Caco-2 (cell line): Measurements from ENCODE around the gene TLE3. TPM values are rescaled to one million over a fixed set of nuclear protein-coding genes. Genes with fewer than 3 reads are reported as not detected.
"Not testable (repeated sequence)": the region's sequence is repeated elsewhere in the genome, so short reads cannot be mapped to it uniquely, and the experiment has no call there.

Experiments used
- BruUV-seq: library from RNA; stranded (reverse); fragments of 400-500 nt; replicated peaks from 2 replicates; lab custom pipeline; 2021; lab: Mats Ljungman, UMichigan
- CTCF ChIA-PET: fragments of 300-600 bp; sonication (Branson Sonifier 250); formaldehyde crosslinking; loops from one replicate; lab custom pipeline; 2022; ENCODE audit warnings: antibody characterized with exemption; lab: Charles Lee
- POLR2A ChIA-PET: fragments of 300-600 bp; sonication (Branson Sonifier 250); formaldehyde crosslinking; loops from one replicate; lab custom pipeline; 2022; ENCODE audit warnings: antibody characterized with exemption; lab: Charles Lee
- DNase-seq, 2 experiments: peaks; one replicate each; pipeline versions ENCODE4 v3.0.0 to v3.0.0-alpha.2; 2020 to 2022
- H3K27me3 ChIP-seq: replicated peaks from 2 replicates; pipeline ENCODE4 v1.6.0; 2011; ENCODE audit warnings: low read length; ENCODE audit not compliant: control insufficient read depth, insufficient read depth
- H3K36me3 ChIP-seq: 2 replicates; pipeline ENCODE4 v1.5.1; 2011; ENCODE audit warnings: low read length; ENCODE audit not compliant: control insufficient read depth, insufficient read depth
- H3K4me1 ChIP-seq: fragments of 250-450 bp; sonication (Bioruptor Pico); 2 replicates; pipeline ENCODE4 v1.5.1; 2020; ENCODE audit warnings: mild to moderate bottlenecking
- H3K4me3 ChIP-seq: 2 replicates; pipeline ENCODE4 v1.5.1; 2011; ENCODE audit warnings: low read depth, mild to moderate bottlenecking, control low read depth, low read length
- H3K9me3 ChIP-seq: fragments of 250-450 bp; sonication (Bioruptor Pico); 2 replicates; pipeline ENCODE4 v1.5.1; 2020; ENCODE audit warnings: mild to moderate bottlenecking, moderate library complexity
- H3K27ac Mint-ChIP-seq: one replicate; pipeline ENCODE4 v1.8.0; 2022; ENCODE audit warnings: mixed read lengths; ENCODE audit not compliant: unreplicated experiment
- H3K27me3 Mint-ChIP-seq: one replicate; pipeline ENCODE4 v1.8.0; 2022; ENCODE audit warnings: mixed read lengths; ENCODE audit not compliant: insufficient read depth, unreplicated experiment
- H3K36me3 Mint-ChIP-seq: one replicate; pipeline ENCODE4 v1.8.0; 2022; ENCODE audit warnings: mild to moderate bottlenecking, mixed read lengths; ENCODE audit not compliant: insufficient read depth, unreplicated experiment
- H3K4me1 Mint-ChIP-seq: one replicate; pipeline ENCODE4 v1.8.0; 2022; ENCODE audit warnings: low read depth, mixed read lengths; ENCODE audit not compliant: unreplicated experiment
- H3K4me3 Mint-ChIP-seq: one replicate; pipeline ENCODE4 v1.8.0; 2022; ENCODE audit warnings: mild to moderate bottlenecking, moderate library complexity, mixed read lengths; ENCODE audit not compliant: unreplicated experiment
- H3K9me3 Mint-ChIP-seq: one replicate; pipeline ENCODE4 v1.8.0; 2022; ENCODE audit warnings: mixed read lengths; ENCODE audit not compliant: unreplicated experiment
- intact Hi-C: fragments of 100-400 bp; cut with micrococcal nuclease; formaldehyde crosslinking; loops from one replicate; pipeline ENCODE4 v1.10.0; 2022; ENCODE audit not compliant: unreplicated experiment
- total RNA-seq: library from RNA; stranded (reverse); gene quantifications from 2 replicates; pipeline ENCODE4 v1.2.3, GENCODE V29; 2022
- TF ChIP-seq, protein P1 (sequence below), 2 experiments: fragments of 200-600 bp in 1 of 2; IDR thresholded peaks; 1 replicate in 1 of 2; 2 replicates in 1 of 2; pipeline versions ENCODE4 v1.5.1 to v1.8.0; 2011 to 2022; ENCODE audit warnings: antibody characterized with exemption in 1 of 2, control low read depth in 1 of 2, inconsistent platforms in 1 of 2, low read depth in 1 of 2, low read length in 1 of 2, mild to moderate bottlenecking in 1 of 2, moderate library complexity in 1 of 2; ENCODE audit not compliant: insufficient read depth in 1 of 2, severe bottlenecking in 1 of 2, unreplicated experiment in 1 of 2

The TLE3 gene
- total RNA-seq, 1 experiment from 2014 or later = 105 TPM

DNA sequence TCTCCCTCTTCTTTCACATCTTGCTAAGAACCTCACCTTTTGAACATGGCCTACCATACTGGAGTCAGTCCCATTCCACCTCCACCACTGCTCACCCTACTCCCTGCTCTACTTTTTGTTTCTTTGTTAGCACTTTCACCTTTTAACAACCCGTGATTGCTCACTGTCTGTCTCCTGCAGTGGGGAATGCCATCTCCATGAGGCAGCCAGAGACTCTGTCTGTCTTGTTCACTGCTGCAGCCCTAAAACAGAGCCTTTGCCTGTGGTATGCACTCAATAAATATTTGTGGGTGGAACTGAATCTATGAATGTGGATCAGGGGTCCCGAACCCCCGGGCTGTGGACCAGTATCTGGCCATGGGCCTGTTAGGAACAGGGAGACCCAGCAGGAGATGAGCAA is 16.5 kb upstream of the TLE3 start:
- Mint-ChIP-seq H3K4me3 (no peak overlapping the region), H3K9me3 (no peaks in the 10 kb centered on the region), H3K36me3 (no peaks in the 10 kb centered on the region), H3K27ac (no peak overlapping the region), H3K27me3 (no peaks in the 10 kb centered on the region), H3K4me1 (peaks cover 15% of the 10 kb centered on the region)
- TF ChIP-seq, protein P1, sequence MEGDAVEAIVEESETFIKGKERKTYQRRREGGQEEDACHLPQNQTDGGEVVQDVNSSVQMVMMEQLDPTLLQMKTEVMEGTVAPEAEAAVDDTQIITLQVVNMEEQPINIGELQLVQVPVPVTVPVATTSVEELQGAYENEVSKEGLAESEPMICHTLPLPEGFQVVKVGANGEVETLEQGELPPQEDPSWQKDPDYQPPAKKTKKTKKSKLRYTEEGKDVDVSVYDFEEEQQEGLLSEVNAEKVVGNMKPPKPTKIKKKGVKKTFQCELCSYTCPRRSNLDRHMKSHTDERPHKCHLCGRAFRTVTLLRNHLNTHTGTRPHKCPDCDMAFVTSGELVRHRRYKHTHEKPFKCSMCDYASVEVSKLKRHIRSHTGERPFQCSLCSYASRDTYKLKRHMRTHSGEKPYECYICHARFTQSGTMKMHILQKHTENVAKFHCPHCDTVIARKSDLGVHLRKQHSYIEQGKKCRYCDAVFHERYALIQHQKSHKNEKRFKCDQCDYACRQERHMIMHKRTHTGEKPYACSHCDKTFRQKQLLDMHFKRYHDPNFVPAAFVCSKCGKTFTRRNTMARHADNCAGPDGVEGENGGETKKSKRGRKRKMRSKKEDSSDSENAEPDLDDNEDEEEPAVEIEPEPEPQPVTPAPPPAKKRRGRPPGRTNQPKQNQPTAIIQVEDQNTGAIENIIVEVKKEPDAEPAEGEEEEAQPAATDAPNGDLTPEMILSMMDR (IDR thresholded peaks at IDR 0.05; ENCODE audit: insufficient read depth in 1 of 2, low read depth in 1 of 2, low read length in 1 of 2, severe bottlenecking in 1 of 2, unreplicated experiment in 1 of 2) = no peak
- BruUV-seq = no TSS peak
- CTCF ChIA-PET = no interaction called here
- POLR2A ChIA-PET = no interaction called here
- no peaks in the 10 kb centered on the region for H3K27me3 ChIP-seq
- no peak overlapping the region for H3K4me3 ChIP-seq
- no peaks in the 10 kb centered on the region for H3K36me3 ChIP-seq
- H3K4me1 ChIP-seq = peaks cover 12% of the 10 kb centered on the region
- intact Hi-C loops = no loop called here
- no peak for DNase-seq
- H3K9me3 ChIP-seq = no peaks in the 10 kb centered on the region

DNA sequence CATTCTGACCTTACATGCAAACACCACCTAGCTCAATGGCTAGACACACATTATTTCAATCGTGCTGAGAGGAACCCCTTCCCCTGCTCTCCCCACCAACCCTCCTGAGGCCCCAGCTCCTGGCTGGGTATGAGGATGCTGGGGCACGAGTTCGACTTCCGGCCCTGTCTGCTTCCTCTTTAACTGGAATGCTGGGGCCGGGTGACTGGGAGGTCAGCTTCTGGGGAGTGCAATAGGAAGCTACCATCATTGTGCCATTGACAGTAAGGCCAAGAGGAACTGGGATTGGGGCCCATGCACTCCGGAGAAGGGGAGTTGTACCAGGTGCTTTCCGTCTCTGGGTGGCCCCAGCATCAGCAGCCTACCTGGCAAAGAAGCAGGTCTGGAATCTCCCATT is 15.6 kb upstream of the TLE3 start:
- H3K36me3 Mint-ChIP-seq = no peaks in the 10 kb centered on the region
- TF ChIP-seq, protein P1 (IDR thresholded peaks at IDR 0.05; ENCODE audit: insufficient read depth in 1 of 2, low read depth in 1 of 2, low read length in 1 of 2, severe bottlenecking in 1 of 2, unreplicated experiment in 1 of 2) = no peak
- peaks cover 12% of the 10 kb centered on the region for H3K4me1 ChIP-seq
- no peaks in the 10 kb centered on the region for H3K27me3 Mint-ChIP-seq
- ChIA-PET POLR2A (no interaction called here), CTCF (no interaction called here)
- no peak for DNase-seq
- no peaks in the 10 kb centered on the region for H3K27me3 ChIP-seq
- H3K27ac Mint-ChIP-seq = no peak overlapping the region
- BruUV-seq = no TSS peak
- H3K4me1 Mint-ChIP-seq = peaks cover 15% of the 10 kb centered on the region
- intact Hi-C loops = no loop called here
- H3K9me3 ChIP-seq = no peaks in the 10 kb centered on the region
- H3K4me3 ChIP-seq = no peak overlapping the region
- H3K36me3 ChIP-seq = no peaks in the 10 kb centered on the region
- no peaks in the 10 kb centered on the region for H3K9me3 Mint-ChIP-seq
- H3K4me3 Mint-ChIP-seq = no peak overlapping the region

- H3K9me3 ChIP-seq, BruUV-seq, H3K9me3 Mint-ChIP-seq, H3K36me3 ChIP-seq, intact Hi-C loops, H3K27ac Mint-ChIP-seq, H3K27me3 Mint-ChIP-seq, H3K27me3 ChIP-seq, POLR2A ChIA-PET, H3K4me3 ChIP-seq, DNase-seq, H3K4me3 Mint-ChIP-seq, H3K36me3 Mint-ChIP-seq: not testable (repeated sequence)
- CTCF ChIA-PET = interaction anchor here (1.7 kb wide), 1 partner anchor 12 kb away, joined by 20 read pairs; no protein-coding TSS in a partner anchor
- H3K4me1 ChIP-seq = peaks cover 12% of the 10 kb centered on the region
- H3K4me1 Mint-ChIP-seq = peaks cover 15% of the 10 kb centered on the region
Observed at GRCh38 chr15:70112572-70113303, 15.0 kb upstream of the TLE3 start.
